WERI-Rb-1 (cell line): ENCODE measurements around the gene VAT1L.

Source experiments
- DNase-seq: peaks from one replicate; pipeline ENCODE4 v3.0.0-alpha.2; 2020
- H3K27ac ChIP-seq: fragments of 250-450 bp; sonication (Bioruptor Pico); 2 replicates; pipeline ENCODE4 v1.5.1; 2020; ENCODE audit warnings: mild to moderate bottlenecking, moderate library complexity
- H3K27me3 ChIP-seq: fragments of 250-450 bp; sonication (Bioruptor Pico); 2 replicates; pipeline ENCODE4 v1.5.1; 2021; ENCODE audit warnings: mild to moderate bottlenecking, low read depth, moderate library complexity; ENCODE audit not compliant: insufficient read depth, severe bottlenecking
- H3K36me3 ChIP-seq: fragments of 250-450 bp; sonication (Bioruptor Pico); 2 replicates; pipeline ENCODE4 v1.5.1; 2020; ENCODE audit warnings: mild to moderate bottlenecking, moderate library complexity
- H3K4me3 ChIP-seq: 2 replicates; pipeline ENCODE4 v1.5.1; 2011; ENCODE audit warnings: low read depth, mild to moderate bottlenecking, control low read depth, low read length
- H3K9me3 ChIP-seq: fragments of 250-450 bp; sonication (Bioruptor Pico); 2 replicates; pipeline ENCODE4 v1.5.1; 2021; ENCODE audit warnings: mild to moderate bottlenecking, moderate library complexity; ENCODE audit not compliant: severe bottlenecking
- TF ChIP-seq, protein P1 (sequence below): IDR thresholded peaks from 2 replicates; pipeline ENCODE4 v1.5.1; 2011; ENCODE audit warnings: low read depth, mild to moderate bottlenecking, control low read depth, inconsistent platforms, low read length

The VAT1L gene

GRCh38 chr16:77905374-77905920 is 117.1 kb downstream of the VAT1L start:
- TF ChIP-seq, protein P1, sequence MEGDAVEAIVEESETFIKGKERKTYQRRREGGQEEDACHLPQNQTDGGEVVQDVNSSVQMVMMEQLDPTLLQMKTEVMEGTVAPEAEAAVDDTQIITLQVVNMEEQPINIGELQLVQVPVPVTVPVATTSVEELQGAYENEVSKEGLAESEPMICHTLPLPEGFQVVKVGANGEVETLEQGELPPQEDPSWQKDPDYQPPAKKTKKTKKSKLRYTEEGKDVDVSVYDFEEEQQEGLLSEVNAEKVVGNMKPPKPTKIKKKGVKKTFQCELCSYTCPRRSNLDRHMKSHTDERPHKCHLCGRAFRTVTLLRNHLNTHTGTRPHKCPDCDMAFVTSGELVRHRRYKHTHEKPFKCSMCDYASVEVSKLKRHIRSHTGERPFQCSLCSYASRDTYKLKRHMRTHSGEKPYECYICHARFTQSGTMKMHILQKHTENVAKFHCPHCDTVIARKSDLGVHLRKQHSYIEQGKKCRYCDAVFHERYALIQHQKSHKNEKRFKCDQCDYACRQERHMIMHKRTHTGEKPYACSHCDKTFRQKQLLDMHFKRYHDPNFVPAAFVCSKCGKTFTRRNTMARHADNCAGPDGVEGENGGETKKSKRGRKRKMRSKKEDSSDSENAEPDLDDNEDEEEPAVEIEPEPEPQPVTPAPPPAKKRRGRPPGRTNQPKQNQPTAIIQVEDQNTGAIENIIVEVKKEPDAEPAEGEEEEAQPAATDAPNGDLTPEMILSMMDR = no peak
- H3K9me3 ChIP-seq = no peaks in the 10 kb centered on the region
- H3K36me3 ChIP-seq = no peaks in the 10 kb centered on the region
- no peak for DNase-seq
- H3K27ac ChIP-seq = no peak overlapping the region
- no peaks in the 10 kb centered on the region for H3K27me3 ChIP-seq
- no peak overlapping the region for H3K4me3 ChIP-seq

GRCh38 chr16:77910021-77910420 is 121.7 kb downstream of the VAT1L start:
- no peak for DNase-seq
- H3K9me3 ChIP-seq = no peaks in the 10 kb centered on the region
- H3K36me3 ChIP-seq = no peaks in the 10 kb centered on the region
- H3K27me3 ChIP-seq = no peaks in the 10 kb centered on the region
- H3K27ac ChIP-seq = no peak overlapping the region
- H3K4me3 ChIP-seq = no peak overlapping the region
- TF ChIP-seq, protein P1 = no peak

- no peak for DNase-seq
- no peak overlapping the region for H3K27ac ChIP-seq
- TF ChIP-seq, protein P1 = 0 out of 2 replicates have a peak, but pooled peaks have one; percentile 10
- H3K36me3 ChIP-seq = no peaks in the 10 kb centered on the region
- no peaks in the 10 kb centered on the region for H3K27me3 ChIP-seq
- H3K9me3 ChIP-seq = no peaks in the 10 kb centered on the region
- no peak overlapping the region for H3K4me3 ChIP-seq
Measured at GRCh38 chr16:77912617-77913016, 124.3 kb downstream of the VAT1L start.

DNA sequence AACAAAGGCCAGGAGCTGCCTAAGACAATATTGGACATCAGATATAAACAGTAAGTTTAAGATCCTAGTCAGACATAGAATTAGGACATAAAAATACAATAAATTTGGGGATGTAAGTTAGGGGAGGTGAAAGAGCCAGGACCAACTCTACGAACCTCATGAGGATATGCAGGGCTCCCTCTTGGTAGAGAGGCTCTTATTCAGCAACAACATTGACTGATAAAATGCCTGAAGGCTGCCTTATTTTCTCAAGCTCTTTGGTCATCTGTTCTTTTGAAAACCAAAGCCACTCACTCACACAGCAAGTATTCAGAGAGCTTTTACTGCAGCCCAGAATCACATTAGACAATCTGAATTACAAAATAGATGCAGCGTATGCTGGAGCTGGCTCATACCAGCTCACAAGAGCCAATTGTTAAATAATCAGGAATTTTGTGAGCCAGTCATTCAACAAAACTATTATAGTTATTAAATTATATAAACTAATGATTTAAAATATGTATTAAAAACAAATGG is 125.4 kb downstream of the VAT1L start:
- no peak overlapping the region for H3K27ac ChIP-seq
- DNase-seq = no peak
- H3K27me3 ChIP-seq = no peaks in the 10 kb centered on the region
- no peaks in the 10 kb centered on the region for H3K36me3 ChIP-seq
- H3K4me3 ChIP-seq = no peak overlapping the region
- TF ChIP-seq, protein P1 = no peak
- no peaks in the 10 kb centered on the region for H3K9me3 ChIP-seq

- Histone ChIP-seq H3K27me3 (no peaks in the 10 kb centered on the region), H3K4me3 (no peak overlapping the region), H3K27ac (no peak overlapping the region), H3K9me3 (no peaks in the 10 kb centered on the region), H3K36me3 (no peaks in the 10 kb centered on the region)
- no peak for DNase-seq
- TF ChIP-seq, protein P1 = no peak
Measured at GRCh38 chr16:77916111-77916510, 127.7 kb downstream of the VAT1L start.

DNA sequence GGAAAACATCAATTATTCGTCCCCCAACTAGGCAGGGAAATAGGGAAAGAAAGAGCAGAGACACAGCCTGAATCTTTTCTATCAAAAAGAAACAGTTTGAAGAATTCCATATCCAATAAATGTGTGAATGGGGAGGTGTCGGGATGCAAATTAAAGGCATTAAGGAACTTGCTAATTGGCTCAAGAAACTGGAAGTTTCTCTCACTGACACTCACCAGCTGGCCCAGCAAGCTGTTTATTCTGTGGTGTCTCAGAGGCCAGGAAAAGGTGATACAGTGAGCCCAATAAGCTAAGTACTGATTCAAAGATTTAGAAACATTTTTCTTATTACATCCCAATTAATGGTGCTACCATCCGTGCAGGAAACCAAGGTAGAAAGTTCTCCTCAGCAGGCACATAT is 129.6 kb downstream of the VAT1L start:
- H3K9me3 ChIP-seq = no peaks in the 10 kb centered on the region
- TF ChIP-seq, protein P1 = no peak
- no peak overlapping the region for H3K27ac ChIP-seq
- H3K27me3 ChIP-seq = no peaks in the 10 kb centered on the region
- H3K4me3 ChIP-seq = no peak overlapping the region
- no peaks in the 10 kb centered on the region for H3K36me3 ChIP-seq
- DNase-seq = no peak
